Kidney (tissue), 14 donors: Measurements from ENCODE around the gene SF3B4. TPM values are rescaled to one million over a fixed set of nuclear protein-coding genes. Genes with fewer than 3 reads are reported as not detected.

ENCODE experiments used
- DNase-seq, 5 donors: peaks; one replicate each; pipeline ENCODE4 v3.0.0-alpha.2; 2013 to 2020
- FAIRE-seq: peaks from 2 replicates; lab custom pipeline; 2012; peaks lifted over from hg19 to GRCh38; lab: Jason Lieb, UNC
- H3K27ac ChIP-seq, 2 donors: one replicate each; pipeline ENCODE4 v1.7.0; 2013; ENCODE audit warnings: low read depth in 2 of 2, low read length in 2 of 2, inconsistent platforms in 1 of 2
- H3K27me3 ChIP-seq: one replicate; pipeline ENCODE4 v1.7.1; 2013; ENCODE audit warnings: low read length, inconsistent platforms; ENCODE audit not compliant: control insufficient read depth, insufficient read depth
- H3K36me3 ChIP-seq, 3 donors: one replicate each; pipeline versions ENCODE4 v1.7.0 to v1.7.1; 2013; ENCODE audit warnings: low read length in 3 of 3, control low read depth in 1 of 3, inconsistent platforms in 1 of 3; ENCODE audit not compliant: insufficient read depth in 3 of 3, control insufficient read depth in 2 of 3
- H3K4me1 ChIP-seq, 3 donors: one replicate each; pipeline versions ENCODE4 v1.7.0 to v1.7.1; 2013; ENCODE audit warnings: low read length in 3 of 3, inconsistent platforms in 1 of 3, low read depth in 1 of 3; ENCODE audit not compliant: control insufficient read depth in 2 of 3, insufficient read depth in 2 of 3
- H3K4me3 ChIP-seq, 3 donors: one replicate each; pipeline versions ENCODE4 v1.7.0 to v1.8.1; 2013; ENCODE audit warnings: low read length in 3 of 3, control low read depth in 1 of 3, inconsistent platforms in 1 of 3
- H3K9ac ChIP-seq, 3 donors: one replicate each; pipeline versions ENCODE4 v1.7.0 to v1.7.1; 2013; ENCODE audit warnings: low read length in 3 of 3, control low read depth in 1 of 3, inconsistent platforms in 1 of 3
- H3K9me3 ChIP-seq, 3 donors: one replicate each; pipeline versions ENCODE4 v1.7.0 to v1.7.1; 2013; ENCODE audit warnings: low read length in 3 of 3, control low read depth in 1 of 3, inconsistent platforms in 1 of 3; ENCODE audit not compliant: control insufficient read depth in 2 of 3, insufficient read depth in 1 of 3
- intact Hi-C: fragments of 100-400 bp; cut with DNase I; formaldehyde crosslinking; loops from one replicate; pipeline ENCODE4 v1.11.1; 2022
- polyA plus RNA-seq: library from polyadenylated mRNA; stranded (reverse); fragments of 350-450 nt; fragmentation: Illumina TruSeq; extraction: RNeasy Lipid Tissue Mini Kit (QIAGEN cat#74804); gene quantifications from one replicate; pipeline ENCODE4 v1.2.3, GENCODE V29; 2014; ENCODE audit warnings: low read depth, low replicate concordance; ENCODE audit not compliant: insufficient read depth
- total RNA-seq: library from RNA; stranded (reverse); fragmentation: NEBNext Ultra II Directional; extraction: Animal tissue kit (Norgen Biotek cat#: 25700); gene quantifications from one replicate; pipeline ENCODE4 v1.2.1, GENCODE V29; 2021
- TF ChIP-seq, protein P1 (sequence below): IDR thresholded peaks from 3 replicates; pipeline ENCODE4 v1.5.1; 2012; ENCODE audit warnings: mild to moderate bottlenecking, moderate library complexity, borderline replicate concordance; ENCODE audit not compliant: insufficient read depth; ENCODE audit errors: extremely low read depth
- donor health status: control.
- donor health status: control.
- donor health status: control.
- donor health status: control.
- donor health status: control.
- donor health status: DM: yes; HTN: yes; CAD: no.
- donor health status: Normal renal cell carcinoma (clear cell type).

Gene SF3B4
- total and polyA plus RNA-seq, 2 donors from 2014 or later: 40.6 to 55.0 TPM

DNA sequence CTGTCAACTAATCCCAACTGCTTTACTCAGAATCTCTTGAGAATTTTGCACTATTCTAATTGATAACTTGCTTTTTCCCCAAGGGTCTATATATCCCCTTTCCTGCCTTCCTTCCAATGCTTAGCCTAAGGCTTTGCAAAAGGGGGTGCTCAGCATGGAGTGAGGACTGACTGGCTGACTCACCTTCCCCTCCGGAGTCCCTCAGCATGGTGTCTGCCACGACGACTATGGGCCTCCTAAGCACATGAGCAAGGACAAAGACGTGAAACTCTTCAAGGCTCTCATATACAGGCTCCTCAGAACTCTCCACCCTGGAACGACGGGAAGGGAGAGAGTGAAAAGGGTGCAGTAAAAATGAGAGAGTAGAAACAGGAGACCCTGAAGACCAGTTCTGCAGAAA, 22.3 kb upstream of the SF3B4 start:
- Histone ChIP-seq H3K27ac (no peak overlapping the region), H3K27me3 (no peaks in the 10 kb centered on the region), H3K4me3 (no peak overlapping the region), H3K36me3 (peaks cover 2 to 20% (median 11%) of the 10 kb centered on the region in 3 donors), H3K4me1 (no peaks in the 10 kb centered on the region), H3K9ac (no peak overlapping the region), H3K9me3 (no peaks in the 10 kb centered on the region)
- intact Hi-C loops: no loop called here
- FAIRE-seq (no peak), DNase-seq (no peak)
- TF ChIP-seq, protein P1, sequence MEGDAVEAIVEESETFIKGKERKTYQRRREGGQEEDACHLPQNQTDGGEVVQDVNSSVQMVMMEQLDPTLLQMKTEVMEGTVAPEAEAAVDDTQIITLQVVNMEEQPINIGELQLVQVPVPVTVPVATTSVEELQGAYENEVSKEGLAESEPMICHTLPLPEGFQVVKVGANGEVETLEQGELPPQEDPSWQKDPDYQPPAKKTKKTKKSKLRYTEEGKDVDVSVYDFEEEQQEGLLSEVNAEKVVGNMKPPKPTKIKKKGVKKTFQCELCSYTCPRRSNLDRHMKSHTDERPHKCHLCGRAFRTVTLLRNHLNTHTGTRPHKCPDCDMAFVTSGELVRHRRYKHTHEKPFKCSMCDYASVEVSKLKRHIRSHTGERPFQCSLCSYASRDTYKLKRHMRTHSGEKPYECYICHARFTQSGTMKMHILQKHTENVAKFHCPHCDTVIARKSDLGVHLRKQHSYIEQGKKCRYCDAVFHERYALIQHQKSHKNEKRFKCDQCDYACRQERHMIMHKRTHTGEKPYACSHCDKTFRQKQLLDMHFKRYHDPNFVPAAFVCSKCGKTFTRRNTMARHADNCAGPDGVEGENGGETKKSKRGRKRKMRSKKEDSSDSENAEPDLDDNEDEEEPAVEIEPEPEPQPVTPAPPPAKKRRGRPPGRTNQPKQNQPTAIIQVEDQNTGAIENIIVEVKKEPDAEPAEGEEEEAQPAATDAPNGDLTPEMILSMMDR: no peak

DNA sequence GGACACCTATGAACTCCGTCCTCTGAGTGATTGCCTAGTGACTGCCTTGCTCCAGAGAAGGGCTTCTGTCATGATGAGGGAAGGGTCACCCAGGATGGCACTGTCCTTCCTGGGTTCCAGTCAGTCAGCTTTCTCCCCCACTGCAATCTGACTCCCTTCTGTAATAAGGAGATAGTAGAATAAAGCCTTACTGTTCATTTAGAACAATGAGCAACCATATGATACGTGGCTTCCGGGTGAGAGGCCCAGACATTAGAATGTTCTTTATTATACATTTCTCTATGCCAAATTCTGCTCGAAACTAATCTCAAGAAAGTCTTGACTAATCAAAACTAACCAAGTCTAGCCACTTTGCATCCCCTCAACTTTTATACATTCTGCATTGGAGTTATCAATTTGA, 17.6 kb upstream of the SF3B4 start:
- H3K4me1 ChIP-seq: no peaks in the 10 kb centered on the region
- DNase-seq: no peak
- no peaks in the 10 kb centered on the region for H3K27me3 ChIP-seq
- TF ChIP-seq, protein P1: no peak
- H3K9me3 ChIP-seq: no peaks in the 10 kb centered on the region
- no peak overlapping the region for H3K27ac ChIP-seq
- H3K36me3 ChIP-seq: peaks cover 2 to 20% (median 12%) of the 10 kb centered on the region in 3 donors
- H3K9ac ChIP-seq: no peak overlapping the region
- no peak for FAIRE-seq
- no peak overlapping the region for H3K4me3 ChIP-seq
- intact Hi-C loops: no loop called here

GRCh38 chr1:149942885-149943284, 15.3 kb upstream of the SF3B4 start:
- no peak overlapping the region for H3K9ac ChIP-seq
- H3K36me3 ChIP-seq: peaks cover 2 to 12% (median 6%) of the 10 kb centered on the region in 3 donors
- H3K9me3 ChIP-seq: no peaks in the 10 kb centered on the region
- FAIRE-seq (no peak), DNase-seq (no peak)
- H3K27me3 ChIP-seq: no peaks in the 10 kb centered on the region
- H3K27ac ChIP-seq: no peak overlapping the region
- peaks cover 0 to 5% (median 5%) of the 10 kb centered on the region in 3 donors for H3K4me1 ChIP-seq
- H3K4me3 ChIP-seq: no peak overlapping the region
- TF ChIP-seq, protein P1: no peak
- intact Hi-C loops: no loop called here

GRCh38 chr1:149942207-149942606, 14.6 kb upstream of the SF3B4 start:
- Histone ChIP-seq H3K36me3 (peaks cover 2 to 11% (median 6%) of the 10 kb centered on the region in 3 donors), H3K27me3 (no peaks in the 10 kb centered on the region), H3K9ac (no peak overlapping the region), H3K9me3 (no peaks in the 10 kb centered on the region), H3K27ac (no peak overlapping the region), H3K4me1 (peaks cover 0 to 11% (median 7%) of the 10 kb centered on the region in 3 donors), H3K4me3 (no peak overlapping the region)
- TF ChIP-seq, protein P1: peak; percentile 27
- DNase-seq: peak in 3 of 5 donors; percentile 46 to 82 (median 62)
- intact Hi-C loops: no loop called here
- FAIRE-seq: no peak
